ENCODE results near the gene SRA1. TPM values are rescaled to one million over a fixed set of nuclear protein-coding genes. Genes with fewer than 3 reads are reported as not detected.

Gene SRA1
- total RNA-seq, 4 donors from 2014 or later, result 17.5 to 29.4 (median 23.2) TPM

- TF ChIP-seq POLR2AphosphoS5 (IDR thresholded peaks at IDR 0.05), result no peak
- no peak for TF ChIP-seq EP300 (IDR thresholded peaks at IDR 0.05)
- TF ChIP-seq, protein P1, sequence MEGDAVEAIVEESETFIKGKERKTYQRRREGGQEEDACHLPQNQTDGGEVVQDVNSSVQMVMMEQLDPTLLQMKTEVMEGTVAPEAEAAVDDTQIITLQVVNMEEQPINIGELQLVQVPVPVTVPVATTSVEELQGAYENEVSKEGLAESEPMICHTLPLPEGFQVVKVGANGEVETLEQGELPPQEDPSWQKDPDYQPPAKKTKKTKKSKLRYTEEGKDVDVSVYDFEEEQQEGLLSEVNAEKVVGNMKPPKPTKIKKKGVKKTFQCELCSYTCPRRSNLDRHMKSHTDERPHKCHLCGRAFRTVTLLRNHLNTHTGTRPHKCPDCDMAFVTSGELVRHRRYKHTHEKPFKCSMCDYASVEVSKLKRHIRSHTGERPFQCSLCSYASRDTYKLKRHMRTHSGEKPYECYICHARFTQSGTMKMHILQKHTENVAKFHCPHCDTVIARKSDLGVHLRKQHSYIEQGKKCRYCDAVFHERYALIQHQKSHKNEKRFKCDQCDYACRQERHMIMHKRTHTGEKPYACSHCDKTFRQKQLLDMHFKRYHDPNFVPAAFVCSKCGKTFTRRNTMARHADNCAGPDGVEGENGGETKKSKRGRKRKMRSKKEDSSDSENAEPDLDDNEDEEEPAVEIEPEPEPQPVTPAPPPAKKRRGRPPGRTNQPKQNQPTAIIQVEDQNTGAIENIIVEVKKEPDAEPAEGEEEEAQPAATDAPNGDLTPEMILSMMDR (IDR thresholded peaks at IDR 0.05), result no peak
- no peak for TF ChIP-seq POLR2A (IDR thresholded peaks at IDR 0.05)
- Histone ChIP-seq H3K27me3 (no peaks in the 10 kb centered on the region), H3K27ac (no peak overlapping the region), H3K9me3 (no peaks in the 10 kb centered on the region), H3K4me1 (no peaks in the 10 kb centered on the region), H3K4me3 (no peak overlapping the region), H3K36me3 (peaks cover 12 to 100% of the 10 kb centered on the region in 2 donors)
- ATAC-seq, result no peak
- WGBS, 2 donors (ENCODE audit: low coverage in 1 of 2), result 79 to 100% methylated on average over 1 of the region's 1 CpG
Observed at GRCh38 chr5:140540227-140540626, 17.0 kb downstream of the SRA1 start.

- peaks cover 3 to 67% of the 10 kb centered on the region in 2 donors for H3K36me3 ChIP-seq
Observed at GRCh38 chr5:140524003-140524402, 33.3 kb downstream of the SRA1 start.

DNA sequence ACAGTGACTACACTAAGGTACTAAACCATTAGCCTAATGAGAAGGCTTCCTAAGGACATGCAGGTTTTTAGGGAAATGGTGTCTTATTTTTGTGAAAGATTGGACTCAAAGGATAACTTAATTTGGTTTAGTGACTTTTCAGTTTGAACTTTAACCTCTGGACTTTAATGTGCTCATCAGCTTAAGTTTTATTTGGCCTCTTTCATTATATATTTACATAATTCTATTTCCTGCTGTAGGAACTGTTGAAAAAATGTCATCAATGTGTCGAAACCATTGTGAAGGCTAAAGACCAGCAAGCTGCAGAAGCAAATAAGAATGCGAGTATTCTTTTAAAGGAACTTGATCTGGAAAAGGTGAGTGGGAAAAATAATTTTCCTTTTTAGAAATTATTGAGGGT is 44.1 kb downstream of the SRA1 start:
- Histone ChIP-seq H3K27me3 (no peaks in the 10 kb centered on the region), H3K36me3 (peaks cover 0 to 81% of the 10 kb centered on the region in 2 donors), H3K4me1 (no peaks in the 10 kb centered on the region), H3K27ac (no peak overlapping the region), H3K4me3 (no peak overlapping the region), H3K9me3 (no peaks in the 10 kb centered on the region)
- 100% methylated on average over 2 of the region's 2 CpGs for WGBS, 2 donors (ENCODE audit: low coverage in 1 of 2)
- ATAC-seq, result no peak
- TF ChIP-seq POLR2A (IDR thresholded peaks at IDR 0.05) (no peak), EP300 (IDR thresholded peaks at IDR 0.05) (no peak)

More at GRCh38 chr5:140524003-140524402, 33.3 kb downstream of the SRA1 start:
- Histone ChIP-seq H3K9me3 (no peaks in the 10 kb centered on the region), H3K4me1 (no peaks in the 10 kb centered on the region), H3K27me3 (no peaks in the 10 kb centered on the region), H3K4me3 (no peak overlapping the region), H3K27ac (no peak overlapping the region)
- TF ChIP-seq EP300 (IDR thresholded peaks at IDR 0.05) (no peak), POLR2AphosphoS5 (IDR thresholded peaks at IDR 0.05) (no peak), POLR2A (IDR thresholded peaks at IDR 0.05) (no peak)
- TF ChIP-seq, protein P1 (IDR thresholded peaks at IDR 0.05), result no peak
- WGBS, 2 donors (ENCODE audit: low coverage in 1 of 2), result 57 to 88% methylated on average over 2 of the region's 2 CpGs
- ATAC-seq, result no peak

- WGBS, 2 donors (ENCODE audit: low coverage in 1 of 2), result 76 to 85% methylated on average over 4 of the region's 4 CpGs
- H3K27me3 ChIP-seq, result no peaks in the 10 kb centered on the region
- no peaks in the 10 kb centered on the region for H3K4me1 ChIP-seq
- no peaks in the 10 kb centered on the region for H3K9me3 ChIP-seq
- TF ChIP-seq POLR2AphosphoS5 (IDR thresholded peaks at IDR 0.05), result no peak
- TF ChIP-seq EP300 (IDR thresholded peaks at IDR 0.05), result no peak
- TF ChIP-seq, protein P1 (IDR thresholded peaks at IDR 0.05), result no peak
- TF ChIP-seq POLR2A (IDR thresholded peaks at IDR 0.05), result no peak
- ATAC-seq, result no peak
- H3K36me3 ChIP-seq, result peaks cover 0 to 100% of the 10 kb centered on the region in 2 donors
- H3K4me3 ChIP-seq, result no peak overlapping the region
- H3K27ac ChIP-seq, result no peak overlapping the region
Observed at GRCh38 chr5:140509898-140510297, 47.4 kb downstream of the SRA1 start.

DNA sequence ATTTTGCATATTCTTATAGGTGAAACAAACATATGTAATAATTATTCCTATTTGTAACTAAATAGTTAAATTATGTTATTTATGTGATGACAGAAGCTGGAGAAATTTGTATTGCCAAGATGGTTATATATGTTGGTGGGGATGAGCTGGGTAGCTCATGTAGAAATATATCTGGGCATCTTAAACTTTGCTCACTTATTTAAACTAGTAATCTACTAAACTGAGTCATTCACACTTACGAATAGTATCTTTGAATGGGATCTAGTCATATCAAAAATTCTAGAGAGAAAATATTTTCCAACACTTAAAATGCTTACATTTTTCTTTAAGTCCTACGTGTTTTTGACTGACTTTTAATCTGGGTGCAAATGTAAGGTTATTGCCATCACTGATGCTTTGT is 54.4 kb downstream of the SRA1 start:
- 79 to 86% methylated on average over 2 of the region's 2 CpGs for WGBS, 2 donors (ENCODE audit: low coverage in 1 of 2)
- H3K4me1 ChIP-seq, result no peaks in the 10 kb centered on the region
- no peak overlapping the region for H3K4me3 ChIP-seq
- no peak overlapping the region for H3K27ac ChIP-seq
- no peaks in the 10 kb centered on the region for H3K9me3 ChIP-seq
- H3K27me3 ChIP-seq, result no peaks in the 10 kb centered on the region
- TF ChIP-seq, protein P1 (IDR thresholded peaks at IDR 0.05), result no peak
- peaks cover 0 to 62% of the 10 kb centered on the region in 2 donors for H3K36me3 ChIP-seq
- ATAC-seq, result no peak

Small RNA genes lying within 50 kb of the gene (small RNA-seq; reads per million reads assigned to genes)
- gene RF00279 (0 reads per million in 4 donors), gene RF00443 (0 reads per million in 4 donors)

Other genes starting within 250 kb of the SRA1 start
- gene HBEGF, start 210.9 kb downstream of the SRA1 start, total RNA-seq, result 10 to 100 TPM in 1 of 4 donors, 1 to 10 TPM in 3; 4.7 to 17.4 (median 6.6) TPM
- not detected for gene SLC4A9, start 197.3 kb downstream of the SRA1 start, total RNA-seq
- gene ANKHD1, start 155.6 kb downstream of the SRA1 start, total RNA-seq, result 100 to 1,000 TPM in 1 of 4 donors, 10 to 100 TPM in 3; 52.7 to 156 (median 84.5) TPM
- 10 to 100 TPM in 2 of 4 donors, 1 to 10 TPM in 2; 1.8 to 21.5 (median 11.2) TPM for gene EIF4EBP3, start 9.8 kb downstream of the SRA1 start, total RNA-seq
- 10 to 100 TPM in 3 of 4 donors, 1 to 10 TPM in 1; 9.7 to 25.1 (median 17.5) TPM for gene APBB3, start 7.1 kb upstream of the SRA1 start, total RNA-seq
- gene SLC35A4, start 7.4 kb upstream of the SRA1 start, total RNA-seq, result 10 to 100 TPM; 24.5 to 52.0 (median 32.7) TPM
- 10 to 100 TPM; 20.4 to 84.5 (median 37.9) TPM for gene CD14, start 75.7 kb upstream of the SRA1 start, total RNA-seq
- 10 to 100 TPM; 10.9 to 72.1 (median 26.7) TPM for gene TMCO6, start 82.0 kb upstream of the SRA1 start, total RNA-seq
- 10 to 100 TPM; 38.6 to 61.5 (median 46.1) TPM for gene NDUFA2, start 90.2 kb upstream of the SRA1 start, total RNA-seq
- 100 to 1,000 TPM; 130 to 168 (median 131) TPM for gene IK, start 90.4 kb upstream of the SRA1 start, total RNA-seq
- 10 to 100 TPM; 15.6 to 25.1 (median 16.9) TPM for gene WDR55, start 107.4 kb upstream of the SRA1 start, total RNA-seq
- gene DND1, start 116.1 kb upstream of the SRA1 start, total RNA-seq, result under 1 TPM in 3 of 4 donors, not detected in 1; 0.19 to 0.67 (median 0.62) TPM
- 10 to 100 TPM; 65.9 to 67.9 (median 67.1) TPM for gene HARS1, start 133.9 kb upstream of the SRA1 start, total RNA-seq
- 10 to 100 TPM; 16.0 to 41.6 (median 25.5) TPM for gene HARS2, start 134.0 kb upstream of the SRA1 start, total RNA-seq
- gene ZMAT2, start 143.0 kb upstream of the SRA1 start, total RNA-seq, result 10 to 100 TPM; 35.8 to 47.2 (median 45.0) TPM
- not detected for gene PCDHA1, start 228.7 kb upstream of the SRA1 start, total RNA-seq
- under 1 TPM in 2 of 4 donors, not detected in 2; 0.19 to 0.27 TPM for gene PCDHA2, start 237.4 kb upstream of the SRA1 start, total RNA-seq
- gene PCDHA3, start 243.6 kb upstream of the SRA1 start, total RNA-seq, result 1 to 10 TPM in 1 of 4 donors, under 1 TPM in 3; 0.32 to 1.4 (median 0.70) TPM
- under 1 TPM in 3 of 4 donors, not detected in 1; 0.13 to 0.96 (median 0.31) TPM for gene PCDHA4, start 249.6 kb upstream of the SRA1 start, total RNA-seq